Loucy (cell line): ENCODE results near the gene LAYN.

Experiments used
- EZH2phosphoT487 ChIP-seq: fragments of 200-600 bp; IDR thresholded peaks from 2 replicates; pipeline ENCODE4 v1.6.1; 2018; ENCODE audit warnings: antibody characterized with exemption, mild to moderate bottlenecking, moderate library complexity, borderline replicate concordance
- TF ChIP-seq, protein P1 (sequence below): fragments of 200-600 bp; sonication (generic); conservative IDR thresholded peaks from 2 replicates; pipeline ENCODE4 v1.5.1; 2014; ENCODE audit warnings: mild to moderate bottlenecking, antibody characterized with exemption, low read length

DNA sequence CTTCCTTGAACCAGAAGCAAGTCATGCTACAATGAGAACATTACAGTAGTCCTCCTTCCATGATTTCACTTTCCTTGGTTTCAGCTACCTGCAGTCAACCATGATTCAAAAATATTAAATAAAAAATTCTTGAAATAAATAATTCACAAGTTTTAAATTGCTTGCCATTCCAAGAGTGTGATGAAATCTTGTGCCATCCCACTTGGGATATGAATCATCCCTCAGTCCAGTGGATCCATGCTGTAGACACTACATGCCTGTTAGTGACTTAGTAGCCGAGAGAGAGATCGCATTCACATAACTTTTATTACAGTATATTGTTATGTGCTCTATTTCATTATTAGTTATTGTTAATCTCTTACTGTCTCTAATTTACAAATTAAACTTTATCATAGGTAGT lies 20.0 kb upstream of the LAYN start:
- TF ChIP-seq EZH2phosphoT487: no peak
- TF ChIP-seq, protein P1, sequence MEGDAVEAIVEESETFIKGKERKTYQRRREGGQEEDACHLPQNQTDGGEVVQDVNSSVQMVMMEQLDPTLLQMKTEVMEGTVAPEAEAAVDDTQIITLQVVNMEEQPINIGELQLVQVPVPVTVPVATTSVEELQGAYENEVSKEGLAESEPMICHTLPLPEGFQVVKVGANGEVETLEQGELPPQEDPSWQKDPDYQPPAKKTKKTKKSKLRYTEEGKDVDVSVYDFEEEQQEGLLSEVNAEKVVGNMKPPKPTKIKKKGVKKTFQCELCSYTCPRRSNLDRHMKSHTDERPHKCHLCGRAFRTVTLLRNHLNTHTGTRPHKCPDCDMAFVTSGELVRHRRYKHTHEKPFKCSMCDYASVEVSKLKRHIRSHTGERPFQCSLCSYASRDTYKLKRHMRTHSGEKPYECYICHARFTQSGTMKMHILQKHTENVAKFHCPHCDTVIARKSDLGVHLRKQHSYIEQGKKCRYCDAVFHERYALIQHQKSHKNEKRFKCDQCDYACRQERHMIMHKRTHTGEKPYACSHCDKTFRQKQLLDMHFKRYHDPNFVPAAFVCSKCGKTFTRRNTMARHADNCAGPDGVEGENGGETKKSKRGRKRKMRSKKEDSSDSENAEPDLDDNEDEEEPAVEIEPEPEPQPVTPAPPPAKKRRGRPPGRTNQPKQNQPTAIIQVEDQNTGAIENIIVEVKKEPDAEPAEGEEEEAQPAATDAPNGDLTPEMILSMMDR: no peak
